ENCODE data around the gene UNC80. TPM values are rescaled to one million over a fixed set of nuclear protein-coding genes. Genes with fewer than 3 reads are reported as not detected.

The UNC80 gene
- total and polyA plus RNA-seq, 2 donors (not counting 1 experiment from before 2014, with no cell fraction given), result under 0.01 TPM; not detected in 1

GRCh38 chr2:209805351-209805750 lies 33.7 kb downstream of the UNC80 start:
- no peak overlapping the region for H3K9ac ChIP-seq (ENCODE audit: insufficient read depth, low read length)
- no peaks in the 10 kb centered on the region for H3K4me1 ChIP-seq (ENCODE audit: control insufficient read depth, extremely low read depth, insufficient read depth, low read length)
- H3K4me3 ChIP-seq (replicated peaks in 1 of 4; ENCODE audit: control extremely low read depth in 1 of 4, insufficient read depth in 1 of 4, low read depth in 3 of 4, low read length in 4 of 4), result no peak overlapping the region
- H3K27ac ChIP-seq (ENCODE audit: insufficient read depth, low read length), result no peak overlapping the region
- no peaks in the 10 kb centered on the region for H3K36me3 ChIP-seq (ENCODE audit: control insufficient read depth, insufficient read depth, low read length)
- DNase-seq (ENCODE audit: low read depth in 2 of 2), result no peak
- H3K27me3 ChIP-seq (ENCODE audit: control insufficient read depth, insufficient read depth, low read length), result no peaks in the 10 kb centered on the region
- no peaks in the 10 kb centered on the region for H4K20me1 ChIP-seq (ENCODE audit: control insufficient read depth, extremely low read depth, insufficient read depth, low read length)
- no peak for TF ChIP-seq EZH2 (IDR thresholded peaks at IDR 0.05; ENCODE audit: low read length, missing control alignments)
- TF ChIP-seq, protein P1, sequence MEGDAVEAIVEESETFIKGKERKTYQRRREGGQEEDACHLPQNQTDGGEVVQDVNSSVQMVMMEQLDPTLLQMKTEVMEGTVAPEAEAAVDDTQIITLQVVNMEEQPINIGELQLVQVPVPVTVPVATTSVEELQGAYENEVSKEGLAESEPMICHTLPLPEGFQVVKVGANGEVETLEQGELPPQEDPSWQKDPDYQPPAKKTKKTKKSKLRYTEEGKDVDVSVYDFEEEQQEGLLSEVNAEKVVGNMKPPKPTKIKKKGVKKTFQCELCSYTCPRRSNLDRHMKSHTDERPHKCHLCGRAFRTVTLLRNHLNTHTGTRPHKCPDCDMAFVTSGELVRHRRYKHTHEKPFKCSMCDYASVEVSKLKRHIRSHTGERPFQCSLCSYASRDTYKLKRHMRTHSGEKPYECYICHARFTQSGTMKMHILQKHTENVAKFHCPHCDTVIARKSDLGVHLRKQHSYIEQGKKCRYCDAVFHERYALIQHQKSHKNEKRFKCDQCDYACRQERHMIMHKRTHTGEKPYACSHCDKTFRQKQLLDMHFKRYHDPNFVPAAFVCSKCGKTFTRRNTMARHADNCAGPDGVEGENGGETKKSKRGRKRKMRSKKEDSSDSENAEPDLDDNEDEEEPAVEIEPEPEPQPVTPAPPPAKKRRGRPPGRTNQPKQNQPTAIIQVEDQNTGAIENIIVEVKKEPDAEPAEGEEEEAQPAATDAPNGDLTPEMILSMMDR (conservative IDR thresholded peaks at IDR 0.05 in 1 of 2, IDR thresholded peaks at IDR 0.05 in 1 of 2; ENCODE audit: low read depth in 1 of 2, low read length in 2 of 2), result no peak
- H3K4me2 ChIP-seq (ENCODE audit: extremely low read depth, insufficient read depth, low read length), result no peak overlapping the region
- no peaks in the 10 kb centered on the region for H3K9me3 ChIP-seq (ENCODE audit: control insufficient read depth, insufficient read depth, low read depth, low read length)
- no peak overlapping the region for H2AFZ ChIP-seq (ENCODE audit: low read length)
- H3K79me2 ChIP-seq (ENCODE audit: control insufficient read depth, insufficient read depth, low read length), result no peaks in the 10 kb centered on the region

DNA sequence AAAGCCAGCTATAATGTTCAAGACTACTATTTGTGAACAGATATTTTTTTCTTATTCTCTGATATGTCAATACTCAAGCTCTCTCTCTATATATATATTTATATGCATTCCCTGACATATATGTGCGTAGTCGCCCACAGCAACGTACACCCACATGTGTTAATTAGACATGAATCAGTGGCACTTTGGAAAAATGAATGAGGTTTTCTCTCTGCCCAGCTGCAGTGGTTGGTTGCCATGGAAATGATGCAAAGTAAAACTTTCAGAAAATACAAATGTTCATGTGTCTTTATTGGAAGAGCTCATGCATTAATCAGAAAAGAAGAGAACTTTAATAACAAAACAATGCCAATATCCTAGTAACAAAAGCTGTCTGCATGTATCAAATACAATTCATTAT lies 34.7 kb downstream of the UNC80 start:
- Histone ChIP-seq H3K79me2 (ENCODE audit: control insufficient read depth, insufficient read depth, low read length) (no peaks in the 10 kb centered on the region), H2AFZ (ENCODE audit: low read length) (no peak overlapping the region), H3K9ac (ENCODE audit: insufficient read depth, low read length) (no peak overlapping the region), H3K27me3 (ENCODE audit: control insufficient read depth, insufficient read depth, low read length) (no peaks in the 10 kb centered on the region), H3K27ac (ENCODE audit: insufficient read depth, low read length) (no peak overlapping the region), H3K9me3 (ENCODE audit: control insufficient read depth, insufficient read depth, low read depth, low read length) (no peaks in the 10 kb centered on the region), H3K4me3 (replicated peaks in 1 of 4; ENCODE audit: control extremely low read depth in 1 of 4, insufficient read depth in 1 of 4, low read depth in 3 of 4, low read length in 4 of 4) (no peak overlapping the region), H4K20me1 (ENCODE audit: control insufficient read depth, extremely low read depth, insufficient read depth, low read length) (no peaks in the 10 kb centered on the region), H3K4me1 (ENCODE audit: control insufficient read depth, extremely low read depth, insufficient read depth, low read length) (no peaks in the 10 kb centered on the region), H3K36me3 (ENCODE audit: control insufficient read depth, insufficient read depth, low read length) (no peaks in the 10 kb centered on the region), H3K4me2 (ENCODE audit: extremely low read depth, insufficient read depth, low read length) (no peak overlapping the region)
- DNase-seq (ENCODE audit: low read depth in 2 of 2), result no peak
- TF ChIP-seq, protein P1 (conservative IDR thresholded peaks at IDR 0.05 in 1 of 2, IDR thresholded peaks at IDR 0.05 in 1 of 2; ENCODE audit: low read depth in 1 of 2, low read length in 2 of 2), result no peak

DNA sequence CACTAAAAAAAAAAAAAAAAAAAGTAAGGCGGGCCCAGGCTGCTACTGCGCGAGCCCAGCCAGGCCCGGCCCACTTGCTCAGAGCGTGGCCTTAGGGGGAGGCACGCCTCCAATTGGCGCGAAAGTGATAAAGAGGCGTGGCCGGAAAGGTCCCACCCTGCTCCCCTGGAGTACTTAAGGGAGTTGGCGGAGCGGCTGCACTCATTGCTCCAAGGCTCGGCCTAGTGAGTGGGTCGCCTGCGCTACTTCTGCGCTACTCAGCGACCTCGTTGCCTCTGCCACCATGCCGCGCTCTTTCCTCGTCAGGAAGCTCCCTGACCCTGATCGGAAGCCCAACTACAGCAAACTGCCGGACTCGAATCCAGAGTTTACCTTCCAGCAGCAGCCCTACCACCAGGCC lies 36.9 kb downstream of the UNC80 start:
- Histone ChIP-seq H3K9me3 (ENCODE audit: control insufficient read depth, insufficient read depth, low read depth, low read length) (no peaks in the 10 kb centered on the region), H3K27me3 (ENCODE audit: control insufficient read depth, insufficient read depth, low read length) (no peaks in the 10 kb centered on the region), H3K4me2 (ENCODE audit: extremely low read depth, insufficient read depth, low read length) (no peak overlapping the region), H3K79me2 (ENCODE audit: control insufficient read depth, insufficient read depth, low read length) (no peaks in the 10 kb centered on the region), H3K36me3 (ENCODE audit: control insufficient read depth, insufficient read depth, low read length) (no peaks in the 10 kb centered on the region), H3K4me3 (replicated peaks in 1 of 4; ENCODE audit: control extremely low read depth in 1 of 4, insufficient read depth in 1 of 4, low read depth in 3 of 4, low read length in 4 of 4) (no peak overlapping the region), H4K20me1 (ENCODE audit: control insufficient read depth, extremely low read depth, insufficient read depth, low read length) (no peaks in the 10 kb centered on the region), H3K4me1 (ENCODE audit: control insufficient read depth, extremely low read depth, insufficient read depth, low read length) (no peaks in the 10 kb centered on the region), H3K27ac (ENCODE audit: insufficient read depth, low read length) (no peak overlapping the region), H3K9ac (ENCODE audit: insufficient read depth, low read length) (no peak overlapping the region), H2AFZ (ENCODE audit: low read length) (no peak overlapping the region)
- TF ChIP-seq, protein P1 (conservative IDR thresholded peaks at IDR 0.05 in 1 of 2, IDR thresholded peaks at IDR 0.05 in 1 of 2; ENCODE audit: low read depth in 1 of 2, low read length in 2 of 2), result no peak
- TF ChIP-seq EZH2 (IDR thresholded peaks at IDR 0.05; ENCODE audit: low read length, missing control alignments), result no peak
- DNase-seq (ENCODE audit: low read depth in 2 of 2), result no peak
